GM19043 (cell line): ENCODE results near the gene TUBA8.
A peak's percentile ranks its signal among the peaks of the same experiment; 100 is the strongest.
"Not testable (repeated sequence)": the region's sequence is repeated elsewhere in the genome, so short reads cannot be mapped to it uniquely, and the experiment has no call there.

Experiments
- ATAC-seq: cut with Tn5 transposase; IDR thresholded peaks from one replicate; pipeline ENCODE4 v1.9.1; 2021; ENCODE audit warnings: low read depth; ENCODE audit not compliant: unreplicated experiment

TUBA8 gene

GRCh38 chr22:18123476-18124025 is 12.9 kb downstream of the TUBA8 start:
- not testable (repeated sequence) for ATAC-seq

- ATAC-seq, result no peak
Measured at GRCh38 chr22:18126606-18127005, 16.0 kb downstream of the TUBA8 start.

GRCh38 chr22:18130018-18130417 is 19.4 kb downstream of the TUBA8 start:
- no peak for ATAC-seq

- no peak for ATAC-seq
Measured at GRCh38 chr22:18130699-18131429, 20.3 kb downstream of the TUBA8 start.

GRCh38 chr22:18133452-18133851 is 22.8 kb downstream of the TUBA8 start:
- ATAC-seq, result no peak

- no peak for ATAC-seq
Measured at GRCh38 chr22:18136563-18137320, 26.1 kb downstream of the TUBA8 start.

GRCh38 chr22:18141004-18141403 is 30.4 kb downstream of the TUBA8 start:
- ATAC-seq, result not testable (repeated sequence)

GRCh38 chr22:18144105-18144504 is 33.5 kb downstream of the TUBA8 start:
- ATAC-seq, result no peak

- no peak for ATAC-seq
Measured at GRCh38 chr22:18145676-18146388, 35.2 kb downstream of the TUBA8 start.

GRCh38 chr22:18146389-18146753 is 35.8 kb downstream of the TUBA8 start:
- ATAC-seq, result no peak

GRCh38 chr22:18147791-18148190 is 37.2 kb downstream of the TUBA8 start:
- ATAC-seq, result no peak

- ATAC-seq, result no peak
Measured at GRCh38 chr22:18148293-18148965, 37.8 kb downstream of the TUBA8 start.

GRCh38 chr22:18152519-18152918 is 41.9 kb downstream of the TUBA8 start:
- ATAC-seq, result no peak

- no peak for ATAC-seq
Measured at GRCh38 chr22:18154821-18155390, 44.3 kb downstream of the TUBA8 start.

GRCh38 chr22:18155546-18155945 is 44.9 kb downstream of the TUBA8 start:
- ATAC-seq, result not testable (repeated sequence)

- no peak for ATAC-seq
Measured at GRCh38 chr22:18156878-18157713, 46.5 kb downstream of the TUBA8 start.

GRCh38 chr22:18157714-18158028 is 47.1 kb downstream of the TUBA8 start:
- no peak for ATAC-seq

GRCh38 chr22:18160641-18161040 is 50.0 kb downstream of the TUBA8 start:
- ATAC-seq, result not testable (repeated sequence)

- peak; percentile 82 for ATAC-seq
Measured at GRCh38 chr22:18163843-18164242, 53.2 kb downstream of the TUBA8 start.
